ENCODE results near the gene FABP3. TPM values are rescaled to one million over a fixed set of nuclear protein-coding genes. Genes with fewer than 3 reads are reported as not detected.

The FABP3 gene
- total RNA-seq, 2 donors from 2014 or later: 25.0 to 54.1 TPM

DNA sequence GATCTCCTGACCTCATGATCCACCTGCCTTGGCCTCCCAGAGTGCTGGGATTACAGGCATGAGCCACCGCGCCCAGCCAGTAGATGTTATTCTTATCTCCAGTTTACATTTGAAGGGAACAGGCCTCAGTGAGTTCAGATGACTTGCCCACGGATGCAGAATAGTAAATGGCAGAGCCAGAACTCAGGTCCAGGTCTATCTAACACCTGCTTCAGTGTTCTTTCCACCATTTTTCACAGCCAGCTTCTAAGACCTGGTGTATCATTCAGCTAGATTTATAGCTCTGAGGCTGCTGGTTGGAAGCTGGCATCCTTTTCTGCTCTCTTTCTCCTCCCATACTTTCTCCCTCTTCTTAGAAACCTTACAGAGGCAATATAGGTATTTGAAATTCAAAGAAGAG is 10.8 kb downstream of the FABP3 start:
- WGBS: 90% methylated on average over 3 of the region's 3 CpGs
- Histone ChIP-seq H3K27ac (no peak overlapping the region), H3K27me3 (replicated peaks; ENCODE audit: insufficient read depth) (no peaks in the 10 kb centered on the region), H3K9me3 (no peaks in the 10 kb centered on the region), H3K4me3 (no peak overlapping the region), H3K4me1 (replicated peaks) (no peaks in the 10 kb centered on the region), H3K36me3 (peaks cover 0 to 3% of the 10 kb centered on the region in 2 donors)
- intact Hi-C loops (cut with DNase I): no loop called here
- no peak for DNase-seq (ENCODE audit: low spot score)
- TF ChIP-seq, protein P1, sequence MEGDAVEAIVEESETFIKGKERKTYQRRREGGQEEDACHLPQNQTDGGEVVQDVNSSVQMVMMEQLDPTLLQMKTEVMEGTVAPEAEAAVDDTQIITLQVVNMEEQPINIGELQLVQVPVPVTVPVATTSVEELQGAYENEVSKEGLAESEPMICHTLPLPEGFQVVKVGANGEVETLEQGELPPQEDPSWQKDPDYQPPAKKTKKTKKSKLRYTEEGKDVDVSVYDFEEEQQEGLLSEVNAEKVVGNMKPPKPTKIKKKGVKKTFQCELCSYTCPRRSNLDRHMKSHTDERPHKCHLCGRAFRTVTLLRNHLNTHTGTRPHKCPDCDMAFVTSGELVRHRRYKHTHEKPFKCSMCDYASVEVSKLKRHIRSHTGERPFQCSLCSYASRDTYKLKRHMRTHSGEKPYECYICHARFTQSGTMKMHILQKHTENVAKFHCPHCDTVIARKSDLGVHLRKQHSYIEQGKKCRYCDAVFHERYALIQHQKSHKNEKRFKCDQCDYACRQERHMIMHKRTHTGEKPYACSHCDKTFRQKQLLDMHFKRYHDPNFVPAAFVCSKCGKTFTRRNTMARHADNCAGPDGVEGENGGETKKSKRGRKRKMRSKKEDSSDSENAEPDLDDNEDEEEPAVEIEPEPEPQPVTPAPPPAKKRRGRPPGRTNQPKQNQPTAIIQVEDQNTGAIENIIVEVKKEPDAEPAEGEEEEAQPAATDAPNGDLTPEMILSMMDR (IDR thresholded peaks at IDR 0.05): no peak
- no peak for TF ChIP-seq POLR2A (IDR thresholded peaks at IDR 0.05)
- TF ChIP-seq POLR2AphosphoS5 (IDR thresholded peaks at IDR 0.05): no peak

DNA sequence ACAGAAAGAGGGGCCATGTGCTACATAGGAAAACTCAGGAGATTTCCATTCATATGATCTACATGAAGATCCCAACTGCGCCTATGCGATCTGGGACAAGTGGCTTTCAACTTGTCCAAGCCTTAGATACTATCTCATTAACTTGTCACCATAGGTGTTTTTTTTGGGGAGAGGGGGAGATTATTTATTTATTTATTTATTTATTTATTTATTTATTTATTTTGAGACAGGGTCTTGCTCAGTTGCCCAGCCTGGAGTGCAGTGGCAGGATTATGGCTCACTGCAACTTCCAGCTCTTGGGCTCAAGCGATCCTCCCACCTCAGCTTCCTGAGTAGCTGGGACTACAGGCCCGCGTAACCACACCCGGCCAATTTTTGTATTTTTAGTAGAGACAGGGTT is 11.3 kb downstream of the FABP3 start:
- DNase-seq (ENCODE audit: low spot score): no peak
- Histone ChIP-seq H3K36me3 (peaks cover 0 to 3% of the 10 kb centered on the region in 2 donors), H3K4me1 (replicated peaks) (no peaks in the 10 kb centered on the region), H3K27ac (no peak overlapping the region), H3K9me3 (no peaks in the 10 kb centered on the region), H3K27me3 (replicated peaks; ENCODE audit: insufficient read depth) (no peaks in the 10 kb centered on the region), H3K4me3 (no peak overlapping the region)
- intact Hi-C loops (cut with DNase I): no loop called here
- no peak for TF ChIP-seq POLR2A (IDR thresholded peaks at IDR 0.05)
- TF ChIP-seq, protein P1 (IDR thresholded peaks at IDR 0.05): no peak
- over 99% methylated on average over 6 of the region's 6 CpGs for WGBS

DNA sequence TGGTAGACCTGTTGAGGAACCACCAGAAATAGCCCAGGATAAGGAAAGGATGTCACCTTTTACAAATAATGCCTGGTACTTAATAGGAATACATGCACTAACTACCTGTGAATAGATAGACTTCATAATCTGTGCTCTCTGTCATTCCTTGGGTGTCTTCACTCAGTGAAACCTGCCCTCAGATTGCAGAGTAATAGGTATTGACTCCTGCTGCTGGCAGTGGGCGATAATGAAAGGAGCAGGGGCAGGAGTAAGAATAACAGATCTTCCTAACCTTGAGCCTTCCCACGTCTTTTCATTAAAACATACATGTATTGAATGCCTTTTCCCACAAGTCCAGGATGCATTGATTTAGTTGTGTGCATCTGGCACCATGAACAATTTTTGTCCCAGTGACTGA is 16.4 kb downstream of the FABP3 start:
- TF ChIP-seq, protein P1 (IDR thresholded peaks at IDR 0.05): no peak
- TF ChIP-seq POLR2AphosphoS5 (IDR thresholded peaks at IDR 0.05) (no peak), POLR2A (IDR thresholded peaks at IDR 0.05) (no peak)
- intact Hi-C loops (cut with DNase I): no loop called here
- no peak overlapping the region for H3K4me3 ChIP-seq
- DNase-seq (ENCODE audit: low spot score): no peak
- 94% methylated on average over 2 of the region's 2 CpGs for WGBS
- H3K36me3 ChIP-seq: no peaks in the 10 kb centered on the region
- H3K27me3 ChIP-seq (replicated peaks; ENCODE audit: insufficient read depth): no peaks in the 10 kb centered on the region
- H3K9me3 ChIP-seq: no peaks in the 10 kb centered on the region
- no peaks in the 10 kb centered on the region for H3K4me1 ChIP-seq (replicated peaks)
- no peak overlapping the region for H3K27ac ChIP-seq

DNA sequence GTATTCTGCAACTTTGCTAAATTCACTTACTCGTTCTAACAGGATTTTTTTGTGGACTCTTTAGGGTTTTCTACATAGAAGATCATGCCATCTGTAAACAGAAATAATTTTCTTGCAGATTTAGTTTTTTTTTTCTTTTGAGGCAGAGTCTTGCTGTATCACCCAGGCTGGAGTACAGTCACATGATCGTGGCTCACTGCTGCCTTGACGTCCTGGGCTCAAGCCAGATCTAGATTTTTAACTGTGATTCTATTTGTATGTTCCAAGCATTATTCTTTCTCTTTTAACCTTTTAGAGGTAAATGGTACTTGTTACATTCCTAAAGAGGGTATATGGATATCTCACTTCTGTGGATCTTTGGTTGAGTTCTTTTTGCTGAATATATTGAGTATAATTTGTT is 18.6 kb downstream of the FABP3 start:
- H3K4me3 ChIP-seq: no peak overlapping the region
- WGBS: 36% methylated on average over 3 of the region's 3 CpGs
- H3K36me3 ChIP-seq: no peaks in the 10 kb centered on the region
- TF ChIP-seq, protein P1 (IDR thresholded peaks at IDR 0.05): no peak
- TF ChIP-seq POLR2A (IDR thresholded peaks at IDR 0.05) (no peak), POLR2AphosphoS5 (IDR thresholded peaks at IDR 0.05) (no peak)
- intact Hi-C loops (cut with DNase I): no loop called here
- H3K9me3 ChIP-seq: no peaks in the 10 kb centered on the region
- no peaks in the 10 kb centered on the region for H3K4me1 ChIP-seq (replicated peaks)
- H3K27ac ChIP-seq: no peak overlapping the region
- no peaks in the 10 kb centered on the region for H3K27me3 ChIP-seq (replicated peaks; ENCODE audit: insufficient read depth)
- DNase-seq (ENCODE audit: low spot score): no peak

DNA sequence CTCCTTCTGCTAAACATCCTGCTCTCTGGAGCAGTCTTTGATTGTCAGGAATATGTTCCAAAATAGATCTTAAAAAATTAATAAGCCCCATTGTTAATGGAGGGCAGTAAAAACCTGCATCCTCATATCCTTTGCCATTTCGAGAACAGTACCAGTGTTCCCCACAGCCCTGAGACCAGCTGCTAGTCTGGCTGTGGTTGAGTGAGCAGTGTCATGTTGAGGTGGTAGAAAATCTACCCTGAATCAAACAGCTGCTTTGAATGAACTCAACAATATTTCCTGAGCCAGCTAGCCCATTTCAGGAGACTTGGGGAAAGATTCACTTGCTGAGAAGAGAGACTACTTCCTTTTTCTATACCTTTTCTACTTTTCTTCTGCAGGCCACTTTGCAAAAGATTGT is 24.4 kb downstream of the FABP3 start:
- no peak for DNase-seq (ENCODE audit: low spot score)
- TF ChIP-seq POLR2A (IDR thresholded peaks at IDR 0.05) (no peak), POLR2AphosphoS5 (IDR thresholded peaks at IDR 0.05) (no peak)
- TF ChIP-seq, protein P1 (IDR thresholded peaks at IDR 0.05): no peak

More for the DNA sequence above, 24.4 kb downstream of the FABP3 start:
- Histone ChIP-seq H3K36me3 (no peaks in the 10 kb centered on the region), H3K27me3 (replicated peaks; ENCODE audit: insufficient read depth) (no peaks in the 10 kb centered on the region), H3K27ac (no peak overlapping the region), H3K4me1 (replicated peaks) (no peaks in the 10 kb centered on the region), H3K9me3 (no peaks in the 10 kb centered on the region), H3K4me3 (no peak overlapping the region)
- intact Hi-C loops (cut with DNase I): no loop called here
- WGBS: 74% methylated on average over 1 of the region's 1 CpG
